ENCODE data around the gene FAM89B.
A peak's percentile ranks its signal among the peaks of the same experiment; 100 is the strongest.

The FAM89B gene

DNA sequence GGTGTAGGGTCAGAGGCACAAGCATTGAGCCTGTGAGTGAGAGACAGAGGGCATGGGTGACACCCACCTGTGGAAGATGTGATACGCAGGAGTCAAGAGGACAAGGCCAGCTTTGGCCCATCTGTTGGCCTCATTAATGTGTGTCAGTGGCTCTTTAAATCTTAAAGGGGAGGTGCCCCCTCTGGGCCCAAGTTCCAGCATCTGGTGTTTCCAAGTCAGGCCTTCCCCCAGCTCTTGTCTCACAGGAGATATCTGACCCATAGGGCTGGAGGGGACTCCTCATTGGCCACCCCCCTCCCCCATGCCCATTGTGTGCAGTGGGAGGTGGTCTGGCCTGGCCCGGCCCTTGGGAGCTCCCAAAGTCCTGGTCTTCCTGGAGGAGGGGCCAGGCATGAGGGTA lies 14.3 kb downstream of the FAM89B start:
- POLR2A ChIA-PET = interaction anchor here (1.4 to 1.6 kb wide), 3 partner anchors 9 to 84 kb away, joined by 4 read pairs; no protein-coding TSS in a partner anchor
- no peak for DNase-seq (ENCODE audit: extremely low spot score)
- TF ChIP-seq PKNOX1 (IDR thresholded peaks at IDR 0.05) = no peak
- no peak for TF ChIP-seq HDGF (IDR thresholded peaks at IDR 0.05; ENCODE audit: borderline replicate concordance)
- TF ChIP-seq ELF4 (IDR thresholded peaks at IDR 0.05) = no peak
- no peak for TF ChIP-seq CTBP1 (IDR thresholded peaks at IDR 0.05; ENCODE audit: borderline replicate concordance)
- no peak for TF ChIP-seq TARDBP (IDR thresholded peaks at IDR 0.05)
- TF ChIP-seq L3MBTL2 (conservative IDR thresholded peaks at IDR 0.05) = no peak
- no peak for TF ChIP-seq ARNT (IDR thresholded peaks at IDR 0.05)
- no peak for TF ChIP-seq FOXA1 (IDR thresholded peaks at IDR 0.05)
- TF ChIP-seq FOXK2 (IDR thresholded peaks at IDR 0.05) = no peak
- no peak for TF ChIP-seq SP1 (IDR thresholded peaks at IDR 0.05)
- TF ChIP-seq FOXM1 (IDR thresholded peaks at IDR 0.05; ENCODE audit: borderline replicate concordance) = no peak
- no peak for TF ChIP-seq ZNF384 (IDR thresholded peaks at IDR 0.05)
- no peak for TF ChIP-seq LEF1 (IDR thresholded peaks at IDR 0.05; ENCODE audit: borderline replicate concordance)
- no peak for TF ChIP-seq SUZ12 (IDR thresholded peaks at IDR 0.05)
- no peak for TF ChIP-seq BHLHE40 (IDR thresholded peaks at IDR 0.05; ENCODE audit: borderline replicate concordance)
- TF ChIP-seq NFRKB (IDR thresholded peaks at IDR 0.05) = no peak
- CTCF ChIA-PET = interaction anchor here (0.8 to 1.2 kb wide), 2 partner anchors 14 to 45 kb away, joined by 5 read pairs; partner anchors contain the start of gene FAM89B

GRCh38 chr11:65588199-65589054 lies 16.1 kb downstream of the FAM89B start:
- peak; percentile 76 for DNase-seq (ENCODE audit: extremely low spot score)
- ChIA-PET CTCF (interaction anchor here (0.6 to 1.4 kb wide), 8 partner anchors 11 to 235 kb away, joined by 3 to 8 read pairs (median 3); partner anchors contain the start of genes FAM89B and PCNX3), POLR2A (interaction anchor here (1.1 to 1.6 kb wide), 4 partner anchors 16 to 90 kb away, joined by 3 to 6 read pairs (median 4); partner anchors contain the start of genes FAM89B and MALAT1)
- TF ChIP-seq FOXA1 (IDR thresholded peaks at IDR 0.05) (no peak), ZNF384 (IDR thresholded peaks at IDR 0.05) (no peak), SP1 (IDR thresholded peaks at IDR 0.05) (no peak), FOXM1 (IDR thresholded peaks at IDR 0.05; ENCODE audit: borderline replicate concordance) (no peak), BHLHE40 (IDR thresholded peaks at IDR 0.05; ENCODE audit: borderline replicate concordance) (no peak), FOXK2 (IDR thresholded peaks at IDR 0.05) (no peak), NFRKB (IDR thresholded peaks at IDR 0.05) (no peak), L3MBTL2 (conservative IDR thresholded peaks at IDR 0.05) (no peak), HDGF (IDR thresholded peaks at IDR 0.05; ENCODE audit: borderline replicate concordance) (no peak), LEF1 (IDR thresholded peaks at IDR 0.05; ENCODE audit: borderline replicate concordance) (no peak), SUZ12 (IDR thresholded peaks at IDR 0.05) (no peak), ELF4 (IDR thresholded peaks at IDR 0.05) (no peak)

- DNase-seq (ENCODE audit: extremely low spot score) = no peak
- ChIA-PET POLR2A (interaction anchor here (0.7 to 1.4 kb wide), 2 partner anchors 19 to 25 kb away, joined by 3 to 4 read pairs; partner anchors contain the start of gene ZNRD2), CTCF (interaction anchor here (1.1 kb wide), 1 partner anchor 49 kb away, joined by 5 read pairs; no protein-coding TSS in a partner anchor)
Measured at GRCh38 chr11:65589444-65590239, 17.3 kb downstream of the FAM89B start.

DNA sequence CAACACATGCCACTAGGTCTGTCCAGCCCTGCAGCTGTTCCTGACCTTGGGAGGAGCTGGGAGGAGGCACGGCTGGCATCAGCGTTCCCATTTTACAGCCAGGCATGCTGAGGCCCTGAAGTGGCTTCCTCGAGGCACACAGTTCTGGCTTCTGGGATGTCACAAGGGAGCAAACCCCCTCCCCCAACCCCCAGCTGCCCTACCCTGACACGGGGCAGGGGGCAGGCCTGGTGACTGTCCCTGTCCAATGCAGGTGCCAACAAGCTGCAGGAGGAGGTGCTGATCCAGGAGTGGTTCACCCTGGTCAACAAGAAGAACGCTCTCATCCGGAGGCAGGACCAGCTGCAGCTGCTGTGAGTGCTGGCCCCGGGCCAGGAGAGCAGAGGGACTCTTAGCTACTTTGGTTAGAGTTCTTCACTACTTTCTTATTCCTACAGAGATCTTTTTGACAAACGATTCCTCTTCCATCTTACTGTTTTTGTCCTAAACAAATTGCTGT lies 18.0 kb downstream of the FAM89B start:
- ChIA-PET CTCF (no interaction called here), POLR2A (interaction anchor here (1.4 kb wide), 1 partner anchor 20 kb away, joined by 3 read pairs; the partner anchor contains the start of gene ZNRD2)
- no peak for DNase-seq (ENCODE audit: extremely low spot score)
- TF ChIP-seq SP1 (IDR thresholded peaks at IDR 0.05) (no peak), LEF1 (IDR thresholded peaks at IDR 0.05; ENCODE audit: borderline replicate concordance) (no peak), ZNF384 (IDR thresholded peaks at IDR 0.05) (no peak), NFRKB (IDR thresholded peaks at IDR 0.05) (no peak), PKNOX1 (IDR thresholded peaks at IDR 0.05) (no peak)

More at GRCh38 chr11:65589444-65590239, 17.3 kb downstream of the FAM89B start:
- TF ChIP-seq NFRKB (IDR thresholded peaks at IDR 0.05) = no peak
- no peak for TF ChIP-seq FOXK2 (IDR thresholded peaks at IDR 0.05)
- TF ChIP-seq FOXM1 (IDR thresholded peaks at IDR 0.05; ENCODE audit: borderline replicate concordance) = no peak
- TF ChIP-seq LEF1 (IDR thresholded peaks at IDR 0.05; ENCODE audit: borderline replicate concordance) = no peak
- TF ChIP-seq HDGF (IDR thresholded peaks at IDR 0.05; ENCODE audit: borderline replicate concordance) = no peak

DNA sequence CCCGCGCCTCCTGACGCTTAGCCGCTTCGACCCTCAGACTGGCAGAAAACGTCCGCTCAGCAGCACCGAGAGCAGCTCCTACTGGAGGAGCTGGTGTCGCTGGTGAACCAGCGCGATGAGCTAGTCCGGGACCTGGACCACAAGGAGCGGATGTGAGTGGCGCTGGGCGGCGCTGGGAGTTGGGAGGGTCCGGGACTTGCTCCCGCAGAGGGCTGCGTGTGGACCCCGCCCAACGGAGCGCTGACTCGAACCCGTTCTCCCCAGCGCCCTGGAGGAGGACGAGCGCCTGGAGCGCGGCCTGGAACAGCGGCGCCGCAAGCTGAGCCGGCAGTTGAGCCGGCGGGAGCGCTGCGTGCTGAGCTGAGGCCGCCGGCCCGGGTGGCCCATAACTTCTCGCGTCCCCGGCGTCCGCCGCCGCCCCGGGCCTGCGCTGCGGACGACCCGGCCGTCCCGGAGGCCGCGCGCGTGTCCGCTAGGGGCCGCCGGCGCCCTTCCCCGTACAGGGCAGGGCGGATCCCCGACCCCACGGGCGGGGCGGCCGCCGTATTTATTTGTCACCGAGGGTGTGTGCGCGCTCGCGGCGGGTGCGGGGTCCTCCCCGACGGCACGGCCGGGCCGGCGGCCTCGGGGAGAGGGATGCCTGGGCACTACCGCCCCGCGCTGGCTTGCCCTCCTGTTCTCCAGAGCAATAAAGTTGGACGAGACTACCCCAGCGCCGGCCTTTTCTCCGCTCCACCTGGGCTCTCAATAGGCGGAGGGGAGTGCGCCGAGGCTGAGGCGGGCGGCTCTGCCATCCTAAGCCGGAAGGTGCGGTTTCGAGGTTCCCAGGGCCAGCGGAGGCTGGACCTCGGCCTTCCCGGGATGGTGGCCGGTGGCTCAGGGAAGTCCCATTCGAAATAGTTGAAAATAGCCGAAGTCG lies 19.9 kb downstream of the FAM89B start:
- ChIA-PET POLR2A (interaction anchor here (1.6 to 3.5 kb wide), 3 partner anchors 22 to 68 kb away, joined by 5 to 16 read pairs (median 9); partner anchors contain the start of genes PCNX3, SCYL1 and ZNRD2), CTCF (interaction anchor here (4.3 kb wide), 1 partner anchor 52 kb away, joined by 40 read pairs; no protein-coding TSS in a partner anchor)
- TF ChIP-seq FOXK2 (IDR thresholded peaks at IDR 0.05) = no peak
- TF ChIP-seq HDGF (IDR thresholded peaks at IDR 0.05; ENCODE audit: borderline replicate concordance) = no peak
- TF ChIP-seq ARNT (IDR thresholded peaks at IDR 0.05) = no peak
- no peak for TF ChIP-seq PKNOX1 (IDR thresholded peaks at IDR 0.05)
- no peak for TF ChIP-seq FOXM1 (IDR thresholded peaks at IDR 0.05; ENCODE audit: borderline replicate concordance)
- TF ChIP-seq LEF1 (IDR thresholded peaks at IDR 0.05; ENCODE audit: borderline replicate concordance) = no peak
- no peak for TF ChIP-seq CTBP1 (IDR thresholded peaks at IDR 0.05; ENCODE audit: borderline replicate concordance)
- TF ChIP-seq BHLHE40 (IDR thresholded peaks at IDR 0.05; ENCODE audit: borderline replicate concordance) = no peak
- TF ChIP-seq ZNF384 (IDR thresholded peaks at IDR 0.05) = no peak
- no peak for TF ChIP-seq TARDBP (IDR thresholded peaks at IDR 0.05)
- DNase-seq (ENCODE audit: extremely low spot score) = no peak
